ENCODE data around the gene TSPAN17. TPM values are rescaled to one million over a fixed set of nuclear protein-coding genes. Genes with fewer than 3 reads are reported as not detected.

The TSPAN17 gene
- total and polyA plus RNA-seq, 9 of the 15 experiments (the other 6 are each of a cell fraction or from before 2014, with no cell fraction given) = 0.73 to 58.3 (median 34.5) TPM

DNA sequence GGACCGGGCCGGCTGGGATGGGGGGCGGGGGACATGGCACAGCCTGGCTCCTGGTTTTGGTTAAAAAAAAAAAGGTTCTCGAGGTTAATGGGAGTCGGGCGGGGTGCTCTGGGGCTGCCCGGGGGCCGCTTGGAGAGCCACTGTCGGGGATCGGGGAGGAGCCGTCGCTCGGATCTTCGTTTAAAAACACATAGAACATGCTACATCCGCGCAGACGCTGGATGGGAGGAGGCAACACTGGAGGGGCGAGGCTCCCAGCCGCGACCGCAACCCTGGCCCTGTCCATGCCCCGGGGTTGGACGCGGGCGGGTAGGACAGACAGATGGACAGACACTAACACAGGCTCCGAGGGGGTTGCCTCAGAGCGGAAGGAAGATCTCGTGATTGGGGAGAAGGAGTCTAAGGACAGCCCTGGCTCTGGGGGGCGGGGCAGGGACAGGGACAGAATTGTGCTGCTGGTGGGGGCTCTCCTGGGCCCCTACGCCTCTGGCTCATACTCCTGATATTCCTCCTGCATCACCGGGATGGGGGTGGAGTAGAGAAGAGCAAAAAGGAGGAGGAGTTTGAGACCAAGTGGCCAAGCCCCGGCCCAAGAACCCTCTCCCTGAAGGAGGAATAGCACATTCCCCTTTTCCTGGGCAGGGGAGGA is 26.8 kb upstream of the TSPAN17 start:
- DNase-seq (ENCODE audit: extremely low read depth in 1 of 4, low spot score in 3 of 4) (peak; percentile 53 to 62 (median 56)), ATAC-seq (peak; percentile 33), FAIRE-seq (peak; percentile 62)
- Histone ChIP-seq H3K9me3 (replicated peaks; ENCODE audit: control insufficient read depth, insufficient read depth, low read depth, low read length) (no peaks in the 10 kb centered on the region), H2AFZ (ENCODE audit: low read depth, low read length) (peak overlapping the region; percentile 67), H3K36me3 (ENCODE audit: control insufficient read depth, insufficient read depth, low read length) (no peaks in the 10 kb centered on the region), H3K27ac (ENCODE audit: extremely low read depth, low read depth, low read length) (no peak overlapping the region), H4K20me1 (replicated peaks; ENCODE audit: control insufficient read depth, insufficient read depth, low read length) (peaks cover 3% of the 10 kb centered on the region; the same call in 1 of the 2 replicates), H3K4me3 (peak overlapping the region; percentile 24), H3K4me1 (replicated peaks in 1 of 2; ENCODE audit: control insufficient read depth in 2 of 2, insufficient read depth in 2 of 2, low read length in 2 of 2) (peaks cover 8 to 34% of the 10 kb centered on the region in 2 experiments), H3K79me2 (ENCODE audit: control insufficient read depth, insufficient read depth, low read length) (no peaks in the 10 kb centered on the region), H3K4me2 (ENCODE audit: insufficient read depth, low read length) (peak overlapping the region; percentile 55), H3K27me3 (ENCODE audit: control insufficient read depth in 2 of 2, insufficient read depth in 2 of 2, low read length in 2 of 2) (peaks cover 22 to 60% of the 10 kb centered on the region in 2 experiments), H3K9ac (ENCODE audit: insufficient read depth in 1 of 2, low read depth in 2 of 2, low read length in 2 of 2) (peak overlapping the region in 1 of 2 experiments; percentile 71; a peak in 2 of 4 replicates), H3K9me1 (ENCODE audit: control insufficient read depth, insufficient read depth, low read length) (no peaks in the 10 kb centered on the region)
- ChIA-PET CTCF (ENCODE audit: low intra/inter-chr PET ratio) (no interaction called here), POLR2A (interaction anchor here (1.5 kb wide), 1 partner anchor 10 kb away, joined by 4 read pairs; the partner anchor contains the start of genes EIF4E1B and SNCB)
- no TSS peak for BruUV-seq (replicated peaks)
- intact Hi-C loops (cut with micrococcal nuclease) = no loop called here
- in situ Hi-C loops (cut with MboI) = no loop called here
- WGBS (ENCODE audit: insufficient coverage, low coverage, missing lambda C conversion rate) = 2% methylated on average over 25 of the region's 32 CpGs
- TF ChIP-seq PTBP1 (IDR thresholded peaks at IDR 0.05; ENCODE audit: low read depth, low read length) (no peak), ZNF41 (CRISPR knock-in tag; conservative IDR thresholded peaks at IDR 0.05) (no peak), SAFB (IDR thresholded peaks at IDR 0.05; ENCODE audit: borderline replicate concordance, low read depth, low read length) (no peak), POLR2G (IDR thresholded peaks at IDR 0.05; ENCODE audit: low read depth, low read length) (no peak), MEF2A (IDR thresholded peaks at IDR 0.05; ENCODE audit: control insufficient read depth, low read depth, low read length) (no peak), ESRRA (IDR thresholded peaks at IDR 0.05; ENCODE audit: borderline replicate concordance, low read depth) (no peak), NRF1 (conservative IDR thresholded peaks at IDR 0.05 in 1 of 2, IDR thresholded peaks at IDR 0.05 in 1 of 2) (peak; percentile 59 to 60), ATF7 (IDR thresholded peaks at IDR 0.05) (0 out of 2 replicates have a peak, but pooled peaks have one; percentile 43), CEBPG (CRISPR knock-in tag; IDR thresholded peaks at IDR 0.05) (no peak), CEBPG (tag; conservative IDR thresholded peaks at IDR 0.05 in 1 of 2, IDR thresholded peaks at IDR 0.05 in 1 of 2) (no peak), SP1 (CRISPR knock-in tag; IDR thresholded peaks at IDR 0.05) (no peak), TAF9B (IDR thresholded peaks at IDR 0.05; ENCODE audit: partially characterized antibody) (no peak), CHD4 (IDR thresholded peaks at IDR 0.05; ENCODE audit: insufficient read depth, insufficient replicate concordance, low read depth, low read length, poor library complexity, severe bottlenecking) (no peak), THRAP3 (IDR thresholded peaks at IDR 0.05; ENCODE audit: borderline replicate concordance) (no peak)
- TF ChIP-seq, protein P1, sequence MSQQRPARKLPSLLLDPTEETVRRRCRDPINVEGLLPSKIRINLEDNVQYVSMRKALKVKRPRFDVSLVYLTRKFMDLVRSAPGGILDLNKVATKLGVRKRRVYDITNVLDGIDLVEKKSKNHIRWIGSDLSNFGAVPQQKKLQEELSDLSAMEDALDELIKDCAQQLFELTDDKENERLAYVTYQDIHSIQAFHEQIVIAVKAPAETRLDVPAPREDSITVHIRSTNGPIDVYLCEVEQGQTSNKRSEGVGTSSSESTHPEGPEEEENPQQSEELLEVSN (IDR thresholded peaks at IDR 0.05; ENCODE audit: borderline replicate concordance in 1 of 2, extremely low read depth in 1 of 2, insufficient read depth in 1 of 2, insufficient read length in 1 of 2, low read depth in 1 of 2, low read length in 1 of 2, poor library complexity in 1 of 2, severe bottlenecking in 1 of 2) = peak in 1 of 2 experiments; percentile 52
- TF ChIP-seq, protein P2, sequence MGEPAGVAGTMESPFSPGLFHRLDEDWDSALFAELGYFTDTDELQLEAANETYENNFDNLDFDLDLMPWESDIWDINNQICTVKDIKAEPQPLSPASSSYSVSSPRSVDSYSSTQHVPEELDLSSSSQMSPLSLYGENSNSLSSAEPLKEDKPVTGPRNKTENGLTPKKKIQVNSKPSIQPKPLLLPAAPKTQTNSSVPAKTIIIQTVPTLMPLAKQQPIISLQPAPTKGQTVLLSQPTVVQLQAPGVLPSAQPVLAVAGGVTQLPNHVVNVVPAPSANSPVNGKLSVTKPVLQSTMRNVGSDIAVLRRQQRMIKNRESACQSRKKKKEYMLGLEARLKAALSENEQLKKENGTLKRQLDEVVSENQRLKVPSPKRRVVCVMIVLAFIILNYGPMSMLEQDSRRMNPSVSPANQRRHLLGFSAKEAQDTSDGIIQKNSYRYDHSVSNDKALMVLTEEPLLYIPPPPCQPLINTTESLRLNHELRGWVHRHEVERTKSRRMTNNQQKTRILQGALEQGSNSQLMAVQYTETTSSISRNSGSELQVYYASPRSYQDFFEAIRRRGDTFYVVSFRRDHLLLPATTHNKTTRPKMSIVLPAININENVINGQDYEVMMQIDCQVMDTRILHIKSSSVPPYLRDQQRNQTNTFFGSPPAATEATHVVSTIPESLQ (CRISPR knock-in tag; IDR thresholded peaks at IDR 0.05) = no peak
- TF ChIP-seq, protein P3, sequence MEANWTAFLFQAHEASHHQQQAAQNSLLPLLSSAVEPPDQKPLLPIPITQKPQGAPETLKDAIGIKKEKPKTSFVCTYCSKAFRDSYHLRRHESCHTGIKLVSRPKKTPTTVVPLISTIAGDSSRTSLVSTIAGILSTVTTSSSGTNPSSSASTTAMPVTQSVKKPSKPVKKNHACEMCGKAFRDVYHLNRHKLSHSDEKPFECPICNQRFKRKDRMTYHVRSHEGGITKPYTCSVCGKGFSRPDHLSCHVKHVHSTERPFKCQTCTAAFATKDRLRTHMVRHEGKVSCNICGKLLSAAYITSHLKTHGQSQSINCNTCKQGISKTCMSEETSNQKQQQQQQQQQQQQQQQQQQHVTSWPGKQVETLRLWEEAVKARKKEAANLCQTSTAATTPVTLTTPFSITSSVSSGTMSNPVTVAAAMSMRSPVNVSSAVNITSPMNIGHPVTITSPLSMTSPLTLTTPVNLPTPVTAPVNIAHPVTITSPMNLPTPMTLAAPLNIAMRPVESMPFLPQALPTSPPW (CRISPR knock-in tag; IDR thresholded peaks at IDR 0.05) = peak; percentile 44
